ENCODE results near the gene MVB12B.

Gene MVB12B

DNA sequence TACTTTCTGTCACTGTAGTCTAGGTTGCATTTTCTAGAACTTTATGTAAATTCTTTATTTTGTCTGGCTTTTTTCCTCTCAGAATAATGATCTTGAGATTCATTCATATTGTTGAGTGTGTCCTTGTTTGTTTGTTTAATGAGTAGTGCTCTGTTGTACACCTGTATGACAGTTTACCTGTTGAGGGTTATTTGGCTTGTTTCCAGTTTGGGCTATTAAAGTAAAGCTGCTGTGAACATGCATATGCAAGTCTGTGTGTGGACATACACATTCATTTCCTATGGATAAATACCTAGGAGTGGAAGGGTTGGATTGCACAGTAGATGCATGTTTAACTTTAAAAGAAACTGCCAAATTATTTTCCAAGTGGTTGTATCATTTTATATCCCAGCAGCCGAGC is 30.4 kb downstream of the MVB12B start:
- in situ Hi-C loops (cut with MboI; ENCODE audit: low sequenced_read_pairs), result no loop called here

DNA sequence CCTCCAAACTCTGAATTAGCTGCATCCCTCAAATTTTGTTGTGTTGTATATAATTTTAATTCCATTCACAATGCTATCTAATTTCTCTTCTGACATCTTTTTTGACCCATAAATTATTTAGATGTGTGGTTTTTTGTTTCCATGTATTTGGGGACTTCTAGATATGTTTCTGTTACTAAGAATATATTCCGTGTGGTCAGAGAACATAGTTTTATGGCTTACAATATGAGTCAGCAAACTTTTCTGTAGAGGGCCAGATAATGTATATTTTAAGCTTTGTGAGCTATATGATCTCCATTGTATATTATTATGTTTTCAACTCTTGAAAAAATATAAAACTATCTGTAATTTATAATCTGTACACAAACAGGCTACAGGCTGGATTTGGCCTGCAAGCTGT is 33.4 kb downstream of the MVB12B start:
- in situ Hi-C loops (cut with MboI; ENCODE audit: low sequenced_read_pairs), result no loop called here

DNA sequence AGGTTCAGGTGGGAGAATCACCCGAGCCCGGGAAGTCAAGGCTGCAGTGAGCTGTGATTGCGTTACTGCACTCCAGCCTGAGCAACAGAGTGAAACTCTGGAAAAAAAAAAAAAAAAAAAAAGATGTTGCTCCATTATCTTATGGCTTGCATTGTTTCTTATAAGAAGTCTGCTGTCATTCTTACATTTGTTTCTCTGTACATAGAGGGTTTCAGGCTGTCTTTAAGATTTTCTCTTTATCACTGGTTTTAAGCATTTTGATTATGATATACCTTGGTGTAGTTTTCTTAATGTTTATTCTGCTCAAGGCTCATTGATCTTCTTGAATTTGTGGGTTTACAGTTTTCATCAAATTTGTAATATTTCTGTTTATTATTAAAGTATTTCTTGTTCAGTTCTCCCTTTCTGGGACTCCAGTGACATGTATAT is 35.2 kb downstream of the MVB12B start:
- in situ Hi-C loops (cut with MboI; ENCODE audit: low sequenced_read_pairs), result no loop called here

DNA sequence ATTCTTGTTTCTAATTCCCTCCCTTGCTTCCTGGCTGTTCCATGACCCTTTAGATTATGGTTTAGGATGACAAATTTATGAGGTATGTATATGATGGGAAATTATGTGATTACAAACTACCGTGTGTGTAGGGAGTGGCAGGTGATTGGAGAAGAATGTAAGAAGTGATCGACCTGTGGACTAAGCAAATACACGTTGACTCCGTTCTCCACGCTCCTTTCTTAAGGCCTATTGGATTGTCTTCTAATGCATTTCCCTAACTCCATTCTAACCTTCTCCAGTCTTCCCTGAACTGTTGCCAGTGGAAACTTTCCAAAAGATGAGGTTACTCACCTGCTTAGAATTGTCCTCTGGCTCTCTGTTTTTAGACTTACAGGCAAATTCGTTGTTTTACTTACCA is 36.6 kb downstream of the MVB12B start:
- in situ Hi-C loops (cut with MboI; ENCODE audit: low sequenced_read_pairs), result no loop called here

DNA sequence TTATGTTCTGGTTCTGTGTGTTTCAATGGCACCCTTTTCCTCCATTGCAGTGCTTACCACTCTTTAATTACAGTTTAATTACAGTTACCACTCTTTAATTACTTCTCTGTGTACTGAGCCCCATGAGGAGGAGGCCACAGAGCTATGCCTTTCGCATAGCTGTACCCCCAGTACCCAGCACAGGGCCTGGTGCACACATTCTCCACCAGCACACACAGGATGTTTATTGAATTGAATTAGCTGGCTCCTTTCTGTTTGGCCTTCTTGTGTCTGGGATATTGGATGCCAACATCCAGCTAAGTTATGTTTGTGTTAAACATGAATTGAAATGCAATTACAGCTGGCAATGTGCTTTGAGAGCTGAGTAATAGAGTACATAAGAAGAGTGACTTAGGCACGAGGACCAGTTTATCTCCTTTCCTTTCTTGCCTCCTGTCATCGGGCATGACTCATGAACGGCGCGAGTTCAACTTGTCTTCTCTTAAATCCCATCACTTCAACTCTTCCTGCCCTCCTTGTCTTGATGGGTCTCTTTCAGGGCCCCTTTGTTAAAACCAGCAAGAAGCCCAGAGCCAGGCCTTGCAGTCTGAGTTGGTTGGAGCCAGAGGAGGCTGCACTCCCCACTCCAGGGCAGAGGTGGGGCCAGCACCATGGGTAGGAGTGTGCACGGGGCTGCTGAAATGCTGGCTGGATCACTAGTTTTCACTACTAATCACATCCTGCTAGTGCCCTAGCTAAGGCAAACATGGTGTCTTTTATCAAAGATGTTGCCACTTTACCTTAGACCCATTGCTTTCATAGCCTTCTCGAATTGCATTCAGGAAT is 37.4 kb downstream of the MVB12B start:
- in situ Hi-C loops (cut with MboI; ENCODE audit: low sequenced_read_pairs), result no loop called here

DNA sequence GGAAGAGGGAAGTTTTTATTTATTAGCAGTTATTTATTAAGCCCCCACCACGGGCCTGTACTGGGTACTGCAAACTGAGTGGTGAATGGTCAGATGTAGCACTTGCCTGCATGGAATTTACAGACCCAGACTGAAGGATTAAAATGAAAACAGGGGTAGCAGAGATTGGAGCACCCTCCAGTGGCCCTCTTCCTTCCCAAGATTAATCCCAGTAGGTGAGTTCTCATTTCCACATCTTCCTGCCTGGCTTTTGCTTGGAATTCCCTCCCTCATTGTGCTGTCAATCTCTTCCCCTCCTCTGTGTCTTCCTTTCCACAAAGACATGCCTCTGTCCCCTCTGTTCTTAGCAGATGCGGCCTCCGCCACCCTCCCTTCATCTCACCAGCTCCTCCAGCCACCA is 39.2 kb downstream of the MVB12B start:
- in situ Hi-C loops (cut with MboI; ENCODE audit: low sequenced_read_pairs), result no loop called here

DNA sequence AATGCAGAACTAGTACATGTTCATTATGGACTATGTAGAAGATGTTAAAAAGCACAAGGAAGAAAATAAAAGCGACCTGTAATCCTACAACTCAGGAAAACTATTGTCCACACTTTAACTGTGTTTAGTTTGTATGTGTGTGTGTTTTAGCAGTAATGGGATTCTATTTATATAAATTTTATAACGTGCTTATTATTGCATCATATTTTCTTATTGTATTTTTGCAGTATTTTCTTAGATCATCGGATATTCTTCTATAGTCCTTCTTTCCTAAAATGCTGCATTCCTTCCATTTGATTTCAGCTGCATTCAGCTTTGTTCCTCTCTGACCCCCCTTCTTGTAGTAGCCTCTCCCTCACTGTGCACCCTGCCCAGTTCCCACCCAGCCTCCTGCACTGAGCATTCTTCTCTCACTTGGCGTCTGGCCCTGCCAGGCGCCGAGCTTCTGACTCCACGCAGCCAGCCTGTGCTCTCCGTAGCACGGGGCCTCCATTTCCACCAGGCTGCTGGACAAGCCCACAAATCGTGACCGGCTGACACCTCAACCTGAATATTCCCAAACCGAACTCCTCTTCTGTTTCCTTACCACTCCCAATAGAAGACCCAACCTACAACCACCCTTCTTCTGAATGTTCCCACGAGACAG is 39.9 kb downstream of the MVB12B start:
- in situ Hi-C loops (cut with MboI; ENCODE audit: low sequenced_read_pairs), result no loop called here

DNA sequence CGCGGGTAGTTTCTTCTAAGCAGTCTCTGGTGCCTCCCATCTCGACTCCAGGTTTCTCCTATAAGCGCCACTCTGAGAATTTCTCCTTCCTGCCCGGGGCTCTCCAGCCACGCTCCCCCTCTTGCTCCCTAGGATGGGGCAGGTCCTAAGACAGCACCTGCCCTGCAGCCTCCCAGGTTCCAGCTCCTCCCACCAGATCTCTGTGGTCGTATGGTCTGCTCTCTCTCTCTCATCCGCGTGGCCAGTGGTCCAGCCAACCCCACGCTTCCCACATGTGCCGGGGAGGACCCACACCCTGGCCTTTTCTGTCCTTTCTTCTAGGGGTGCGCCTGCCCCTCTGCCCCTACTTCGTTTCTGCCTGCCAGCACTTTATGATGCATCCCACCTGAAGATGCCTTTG is 40.5 kb downstream of the MVB12B start:
- in situ Hi-C loops (cut with MboI; ENCODE audit: low sequenced_read_pairs), result no loop called here

DNA sequence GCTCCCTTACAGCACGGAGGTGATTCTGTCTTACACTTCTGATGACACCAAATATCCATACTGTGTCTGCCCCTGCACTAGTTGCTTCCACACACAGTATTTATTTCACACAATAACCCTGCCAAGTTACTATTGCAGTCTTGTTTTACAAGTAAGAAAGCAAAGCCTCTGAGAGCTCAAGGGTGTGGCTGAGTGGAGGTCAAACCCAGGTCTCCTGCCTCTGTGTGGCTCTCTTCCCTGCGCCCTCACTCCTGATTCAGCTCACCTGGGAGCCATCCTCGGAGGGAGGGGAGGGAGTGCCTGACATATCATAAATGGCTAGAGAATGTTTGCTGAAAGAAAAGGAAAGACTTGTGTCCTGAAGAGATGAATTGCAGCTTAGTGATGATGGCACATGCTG is 41.0 kb downstream of the MVB12B start:
- in situ Hi-C loops (cut with MboI; ENCODE audit: low sequenced_read_pairs), result no loop called here

DNA sequence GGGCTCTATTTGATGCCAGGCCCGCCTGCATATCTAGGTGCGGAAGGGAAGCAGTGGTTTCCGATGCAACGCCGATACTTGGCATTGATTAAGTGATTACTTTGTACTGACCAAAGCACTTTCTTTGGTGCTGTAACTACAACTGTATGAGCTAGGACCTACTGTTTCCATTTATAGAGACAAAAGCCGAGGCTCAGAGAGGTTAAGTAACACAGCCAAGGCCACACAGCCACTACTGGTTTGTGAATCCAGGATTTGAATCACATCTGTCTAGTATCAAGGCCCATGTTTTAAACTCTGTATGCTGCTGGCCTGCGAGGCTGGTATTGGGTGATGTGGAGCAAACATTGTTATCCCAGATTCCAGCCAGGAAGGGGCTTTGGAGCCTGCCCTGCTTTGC is 41.4 kb downstream of the MVB12B start:
- in situ Hi-C loops (cut with MboI; ENCODE audit: low sequenced_read_pairs), result no loop called here

DNA sequence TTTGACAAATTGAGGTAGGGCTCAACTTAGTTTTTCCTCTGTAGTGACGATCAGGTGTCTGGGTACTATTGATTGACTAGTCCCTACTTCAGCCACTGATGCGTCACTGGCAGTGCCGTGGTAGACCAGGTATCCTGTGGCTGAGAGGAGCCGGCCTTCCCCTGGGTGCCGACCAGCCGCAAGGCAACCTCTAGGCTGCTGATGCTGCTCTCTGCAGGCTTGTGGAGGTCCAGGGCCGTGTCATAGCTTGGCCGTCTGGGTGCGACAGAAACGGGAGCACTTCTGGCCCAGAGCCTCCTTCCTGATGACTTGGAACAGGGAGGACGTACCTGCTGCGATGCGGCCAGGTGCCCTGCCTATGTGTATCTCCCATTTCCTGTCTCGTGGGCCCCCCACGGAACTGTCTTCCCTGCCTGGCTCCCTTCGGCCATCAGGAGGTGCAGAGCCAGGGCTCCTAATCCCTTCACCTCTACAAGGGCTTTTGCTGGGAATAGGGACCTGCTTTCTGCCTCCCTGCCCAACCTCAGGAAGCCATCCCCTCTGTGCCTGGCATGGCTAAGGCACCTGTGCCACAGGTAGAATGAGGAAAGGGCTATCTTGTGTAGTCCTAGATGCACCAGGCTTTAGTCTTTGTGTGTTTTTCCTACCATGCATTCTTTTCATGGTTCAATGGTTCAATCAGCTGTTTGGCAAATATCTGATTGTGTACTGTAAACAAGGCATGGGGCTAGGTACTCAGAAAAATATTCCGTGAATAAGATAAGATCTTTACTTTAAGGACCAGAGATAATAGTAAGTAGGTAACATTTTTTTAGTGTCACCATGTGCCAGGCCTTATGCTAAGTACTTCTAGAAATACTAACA is 44.6 kb downstream of the MVB12B start:
- in situ Hi-C loops (cut with MboI; ENCODE audit: low sequenced_read_pairs), result no loop called here

DNA sequence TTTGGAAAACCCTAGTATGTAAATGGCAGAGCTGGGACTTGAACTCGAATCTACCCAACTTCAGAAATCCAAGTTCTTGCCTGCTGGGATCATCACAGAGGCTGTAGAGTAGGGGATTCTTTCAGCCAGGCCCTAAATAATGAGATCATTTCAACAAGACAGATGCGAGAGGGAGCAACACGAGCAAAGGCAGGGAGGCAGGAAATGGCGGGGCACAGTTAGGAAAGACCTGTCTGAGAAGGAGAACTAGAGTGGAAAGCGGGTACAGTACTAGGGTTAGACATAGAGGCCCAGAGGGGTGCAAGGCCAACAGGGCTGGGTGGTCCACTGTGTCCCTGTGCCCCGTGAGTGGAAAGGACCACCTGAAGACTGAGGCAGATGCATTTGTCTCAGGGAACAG is 46.1 kb downstream of the MVB12B start:
- in situ Hi-C loops (cut with MboI; ENCODE audit: low sequenced_read_pairs), result no loop called here

DNA sequence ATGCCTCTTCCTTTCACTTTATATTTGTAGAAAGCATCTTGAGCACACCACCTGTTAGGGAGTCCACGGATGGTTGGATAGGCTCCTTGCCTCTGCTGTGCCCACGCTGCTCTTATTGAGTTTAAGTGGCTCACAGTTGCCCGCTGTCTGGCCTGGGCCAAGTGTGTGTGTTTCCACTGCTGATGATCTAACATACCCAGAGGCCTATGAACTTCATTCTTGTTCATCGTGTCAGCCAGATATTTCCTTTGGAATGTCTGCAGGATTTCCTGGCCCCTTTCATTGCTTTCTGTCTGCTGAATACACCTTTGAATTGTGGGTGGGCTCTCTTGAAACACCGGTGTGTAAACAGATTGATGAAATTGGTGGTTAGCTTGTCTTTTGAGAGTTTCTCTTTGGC is 46.6 kb downstream of the MVB12B start:
- in situ Hi-C loops (cut with MboI; ENCODE audit: low sequenced_read_pairs), result no loop called here

DNA sequence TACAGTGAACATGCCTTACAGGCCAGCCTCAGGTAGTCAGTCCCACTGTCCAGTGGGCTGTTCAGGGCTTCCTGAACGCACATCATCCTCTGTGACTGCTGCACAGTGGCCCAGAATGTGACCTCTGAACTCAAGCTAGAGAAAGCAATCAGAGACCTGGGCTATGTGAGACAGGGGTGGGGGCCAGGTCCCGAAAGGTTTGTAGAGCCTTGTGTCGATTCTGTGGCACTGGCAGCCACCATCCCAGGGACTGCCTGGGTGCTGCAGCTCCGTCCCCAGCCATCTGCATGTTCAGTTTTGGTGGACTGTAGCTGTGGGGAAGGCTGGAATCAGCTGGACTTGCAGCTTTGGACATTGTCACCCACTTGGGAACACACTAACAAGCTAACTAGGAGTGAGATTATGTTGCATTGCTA is 47.7 kb downstream of the MVB12B start:
- in situ Hi-C loops (cut with MboI; ENCODE audit: low sequenced_read_pairs), result no loop called here

DNA sequence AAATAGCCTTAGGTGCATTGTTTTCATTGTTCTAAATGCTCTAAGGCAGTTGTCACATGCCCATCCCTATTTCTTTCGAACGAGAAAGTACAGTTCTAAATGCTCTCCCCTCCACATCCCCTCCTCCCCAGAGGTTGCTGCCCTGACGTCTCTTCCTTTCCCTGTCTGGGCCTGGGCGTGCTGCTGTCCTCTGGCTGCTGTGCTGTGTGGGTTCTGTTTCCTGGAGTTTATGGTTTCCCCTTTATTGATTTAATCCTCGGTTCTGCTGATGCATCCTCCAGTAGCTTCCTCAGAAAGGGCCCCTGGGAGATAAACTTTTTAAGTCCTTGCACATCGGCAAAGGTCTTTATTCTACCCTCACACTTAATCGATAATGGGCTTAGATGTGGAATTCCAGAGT is 48.8 kb downstream of the MVB12B start:
- in situ Hi-C loops (cut with MboI; ENCODE audit: low sequenced_read_pairs), result no loop called here

DNA sequence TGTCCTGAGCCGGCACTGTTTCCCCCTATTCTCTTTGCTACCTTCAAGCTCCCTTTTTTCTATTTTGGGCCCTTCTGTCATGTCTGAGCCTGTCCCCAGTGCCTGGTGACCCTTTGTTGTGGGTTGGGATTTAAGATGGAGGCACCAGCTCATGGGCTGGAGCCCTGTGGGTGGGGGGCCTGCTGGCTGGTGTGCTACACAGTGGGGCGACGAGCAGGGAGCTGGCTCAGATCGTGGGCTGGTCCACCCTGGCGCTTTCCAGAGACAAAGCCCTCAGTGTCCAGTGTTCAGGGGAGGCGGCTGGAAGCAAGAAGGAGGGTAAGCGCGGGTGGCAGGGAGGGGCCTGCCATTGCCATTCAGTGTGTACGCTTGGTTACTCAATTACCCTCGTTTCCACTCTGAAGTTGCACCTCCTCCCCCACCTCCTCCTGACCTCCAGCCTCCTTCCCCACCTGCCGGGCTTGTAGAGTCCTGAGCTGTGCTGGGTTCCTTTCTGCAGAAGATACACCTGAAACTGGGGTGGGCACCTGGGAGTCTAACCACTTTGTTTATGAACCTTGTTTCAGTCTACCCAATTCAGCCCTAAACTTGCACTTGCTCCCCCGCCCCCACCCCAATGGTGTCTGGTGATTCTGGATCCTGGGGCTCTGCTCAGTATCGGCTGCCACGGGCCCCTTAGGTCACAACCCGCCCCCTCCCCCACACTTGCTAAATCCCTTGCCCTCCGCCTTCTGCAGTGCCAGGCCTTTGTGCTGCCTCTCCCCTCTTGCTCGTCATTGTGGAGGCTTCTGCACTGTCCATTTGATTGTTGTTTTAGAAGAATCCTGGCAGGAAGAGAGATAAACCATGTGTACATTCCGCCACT is 49.9 kb downstream of the MVB12B start:
- in situ Hi-C loops (cut with MboI; ENCODE audit: low sequenced_read_pairs), result no loop called here

DNA sequence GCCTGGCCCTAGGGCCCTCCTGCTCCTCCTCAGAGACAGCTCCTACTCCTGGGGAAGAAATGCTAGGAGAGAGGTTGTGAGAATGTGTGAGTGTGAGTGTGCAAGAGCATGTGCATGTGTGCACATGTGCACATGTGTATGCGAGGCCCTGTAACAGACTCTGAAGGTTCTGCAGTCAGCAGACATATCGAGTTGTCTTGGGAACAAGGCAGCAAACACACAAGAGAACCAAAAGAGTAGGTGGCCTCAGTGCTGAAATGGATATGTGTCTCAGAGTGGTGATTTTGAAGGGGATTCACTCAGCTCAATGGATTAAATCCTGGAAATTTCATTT is 50.5 kb downstream of the MVB12B start:
- in situ Hi-C loops (cut with MboI; ENCODE audit: low sequenced_read_pairs), result no loop called here

DNA sequence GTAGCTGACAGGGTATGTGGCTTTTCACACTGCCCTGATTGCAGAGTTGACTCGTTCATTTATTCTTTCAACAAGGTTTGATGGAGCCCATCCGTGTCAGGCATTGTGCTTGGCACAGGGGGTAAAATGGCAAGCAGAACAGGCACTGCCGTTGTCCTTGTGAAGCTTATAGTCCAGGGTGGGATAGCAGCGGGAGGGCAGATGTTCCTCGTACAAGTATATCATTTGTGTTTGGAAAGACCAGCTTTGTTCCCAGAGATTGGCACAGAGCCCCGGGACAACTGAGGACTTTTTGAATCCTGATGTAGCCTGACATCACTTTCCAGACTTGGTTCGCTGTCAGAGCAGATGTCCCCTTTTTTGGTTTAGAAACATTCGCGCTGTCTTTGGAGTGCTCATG is 50.9 kb downstream of the MVB12B start:
- in situ Hi-C loops (cut with MboI; ENCODE audit: low sequenced_read_pairs), result no loop called here

DNA sequence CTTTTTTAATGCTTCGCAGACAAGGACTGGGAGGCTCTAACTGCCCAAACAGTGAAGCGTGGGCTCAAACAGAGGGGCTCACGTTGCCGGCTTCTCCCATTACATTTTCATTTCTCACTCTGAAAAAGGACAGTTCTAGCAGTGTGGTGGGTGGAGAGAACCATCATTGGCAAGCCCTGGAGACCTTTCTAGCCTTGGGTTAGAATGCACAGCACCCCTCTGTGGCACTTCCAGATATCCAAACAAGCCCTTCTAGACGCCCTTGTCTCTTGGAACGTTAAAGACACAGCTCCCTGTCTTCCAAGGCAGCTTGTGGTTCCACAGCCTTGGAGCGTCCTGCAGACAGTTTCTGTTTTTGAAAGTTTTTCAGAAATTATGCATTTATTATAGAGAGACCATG is 52.1 kb downstream of the MVB12B start:
- in situ Hi-C loops (cut with MboI; ENCODE audit: low sequenced_read_pairs), result no loop called here

DNA sequence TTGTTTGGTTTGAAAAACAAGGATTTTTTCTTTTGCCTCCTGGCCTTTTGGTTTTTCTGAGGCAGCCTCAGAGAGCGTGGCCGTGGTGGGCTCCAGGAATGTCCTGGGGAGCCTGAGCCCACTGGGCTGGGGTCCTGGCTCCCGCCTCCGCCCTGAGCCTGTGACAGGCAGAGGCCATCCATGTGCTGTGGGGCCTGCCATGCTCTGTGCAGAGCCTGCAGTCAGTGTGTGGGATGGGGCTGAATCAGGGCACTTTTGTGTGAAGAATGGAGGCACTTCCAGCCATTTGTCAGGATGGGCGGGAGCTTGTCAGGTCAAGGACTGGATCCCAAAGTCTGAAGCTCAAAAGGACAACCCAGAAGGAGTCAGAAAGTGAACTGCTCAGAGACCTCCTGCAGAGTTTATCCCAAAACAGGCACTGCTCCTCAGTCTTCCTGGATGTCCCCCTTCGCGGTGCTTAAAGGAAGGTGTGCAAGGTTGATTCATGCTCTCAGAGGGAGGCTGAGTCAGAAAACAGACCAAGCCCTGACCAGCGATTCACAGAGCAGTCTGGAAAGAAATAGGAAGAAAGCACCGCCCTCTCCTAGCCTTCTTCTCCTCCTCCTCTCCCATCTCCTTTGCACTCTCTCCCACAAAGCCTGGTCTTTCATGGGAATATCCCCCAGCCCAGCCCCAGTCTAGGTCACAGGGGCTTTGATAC is 53.2 kb downstream of the MVB12B start:
- in situ Hi-C loops (cut with MboI; ENCODE audit: low sequenced_read_pairs), result no loop called here
